IPS-18a (cell line): ENCODE results near the gene HJURP.

Experiments used
- H3K27ac ChIP-seq: one replicate; pipeline ENCODE4 v1.5.1; 2013; ENCODE audit warnings: low read length
- H3K27me3 ChIP-seq: one replicate; pipeline ENCODE4 v1.6.1; 2013; ENCODE audit warnings: mild to moderate bottlenecking, low read length; ENCODE audit not compliant: control insufficient read depth, insufficient read depth
- H3K36me3 ChIP-seq: one replicate; pipeline ENCODE4 v1.6.1; 2013; ENCODE audit warnings: low read depth, low read length; ENCODE audit not compliant: control insufficient read depth
- H3K4me1 ChIP-seq: one replicate; pipeline ENCODE4 v1.6.1; 2013; ENCODE audit warnings: low read depth, low read length; ENCODE audit not compliant: control insufficient read depth
- H3K4me3 ChIP-seq: one replicate; pipeline ENCODE4 v1.5.1; 2013; ENCODE audit warnings: low read length
- H3K9ac ChIP-seq: one replicate; pipeline ENCODE4 v1.6.1; 2013; ENCODE audit warnings: mild to moderate bottlenecking, low read length, moderate library complexity
- H3K9me3 ChIP-seq: one replicate; pipeline ENCODE4 v1.6.1; 2013; ENCODE audit warnings: low read depth, low read length; ENCODE audit not compliant: control insufficient read depth

HJURP gene

DNA sequence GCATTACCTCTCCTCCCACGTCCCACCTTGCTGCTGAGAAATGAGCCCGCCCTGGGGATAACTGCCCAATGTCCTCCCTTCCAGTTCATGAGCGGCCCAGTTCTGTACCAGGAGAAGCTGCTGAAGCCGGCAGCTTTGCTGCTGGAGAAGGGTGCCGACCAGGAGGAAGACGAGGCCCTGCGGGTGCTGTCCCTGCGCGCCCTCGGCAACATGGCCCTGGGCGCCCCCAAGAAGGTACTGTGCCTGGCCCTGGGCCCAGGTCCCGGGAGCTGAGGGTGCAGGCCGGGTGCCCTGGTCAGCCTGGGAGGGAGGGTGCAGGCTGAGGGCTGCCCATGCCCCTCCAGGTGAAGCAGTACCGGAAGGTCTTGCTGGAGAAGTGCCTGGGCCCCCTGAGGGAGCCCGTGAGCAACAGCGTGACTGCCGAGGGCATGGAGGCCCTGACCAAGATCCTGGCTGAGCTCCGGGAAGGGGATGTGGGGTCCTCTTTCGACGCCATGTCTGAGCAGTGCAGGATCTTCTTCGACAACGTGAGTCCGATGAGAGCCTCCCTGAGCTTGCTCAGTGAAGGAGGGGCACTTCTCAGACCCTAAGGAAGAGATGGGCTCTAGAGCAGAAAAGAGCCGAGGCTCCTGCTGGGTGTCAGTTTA lies 25.7 kb downstream of the HJURP start:
- H3K27me3 ChIP-seq: no peaks in the 10 kb centered on the region
- no peak overlapping the region for H3K9ac ChIP-seq
- no peaks in the 10 kb centered on the region for H3K4me1 ChIP-seq
- H3K4me3 ChIP-seq: no peak overlapping the region
- no peak overlapping the region for H3K27ac ChIP-seq
- H3K9me3 ChIP-seq: no peaks in the 10 kb centered on the region
- H3K36me3 ChIP-seq: no peaks in the 10 kb centered on the region

DNA sequence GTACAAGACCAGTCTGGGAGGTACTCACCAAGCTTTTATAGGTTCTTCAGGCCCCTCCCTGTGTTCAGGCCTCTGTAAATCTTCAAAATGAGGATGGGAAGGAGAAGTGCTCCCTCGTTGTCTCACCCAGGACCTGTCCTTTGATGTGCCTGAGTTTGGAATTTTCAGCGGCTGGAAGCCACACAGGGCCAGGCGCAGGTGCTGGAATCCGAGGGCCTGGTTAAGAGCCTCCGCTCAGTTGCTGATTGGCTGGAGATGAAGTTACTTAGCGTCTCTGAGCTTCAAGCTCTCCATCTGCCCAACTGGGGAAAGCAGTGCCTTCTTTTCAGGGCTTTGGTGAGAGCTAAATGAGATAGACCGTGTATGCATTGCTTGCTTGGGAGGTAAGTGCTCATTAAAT lies 30.0 kb downstream of the HJURP start:
- Histone ChIP-seq H3K4me1 (no peaks in the 10 kb centered on the region), H3K9me3 (no peaks in the 10 kb centered on the region), H3K27ac (no peak overlapping the region), H3K27me3 (no peaks in the 10 kb centered on the region), H3K36me3 (no peaks in the 10 kb centered on the region), H3K9ac (no peak overlapping the region), H3K4me3 (no peak overlapping the region)

DNA sequence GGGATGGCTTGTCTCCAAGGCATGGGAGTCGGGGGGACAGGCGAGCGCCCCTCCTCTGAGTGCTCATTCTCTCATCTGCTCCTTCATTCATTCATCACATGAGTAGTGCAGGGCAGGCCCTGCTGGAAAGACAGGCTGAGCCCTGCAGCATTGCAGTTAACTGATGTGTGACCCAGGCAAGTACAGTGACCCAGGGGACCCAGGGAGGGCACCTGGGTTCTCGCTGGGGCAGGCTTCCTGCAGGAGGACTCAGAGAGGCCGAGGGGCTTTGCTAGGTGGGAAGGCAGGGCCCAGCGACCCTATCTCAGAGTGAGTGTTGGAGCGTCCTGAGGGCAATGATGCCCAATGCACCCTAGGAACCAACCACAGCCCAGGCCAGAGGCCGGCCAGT lies 30.6 kb downstream of the HJURP start:
- Histone ChIP-seq H3K27me3 (no peaks in the 10 kb centered on the region), H3K9ac (no peak overlapping the region), H3K36me3 (no peaks in the 10 kb centered on the region), H3K9me3 (no peaks in the 10 kb centered on the region), H3K4me3 (no peak overlapping the region), H3K27ac (no peak overlapping the region), H3K4me1 (no peaks in the 10 kb centered on the region)

DNA sequence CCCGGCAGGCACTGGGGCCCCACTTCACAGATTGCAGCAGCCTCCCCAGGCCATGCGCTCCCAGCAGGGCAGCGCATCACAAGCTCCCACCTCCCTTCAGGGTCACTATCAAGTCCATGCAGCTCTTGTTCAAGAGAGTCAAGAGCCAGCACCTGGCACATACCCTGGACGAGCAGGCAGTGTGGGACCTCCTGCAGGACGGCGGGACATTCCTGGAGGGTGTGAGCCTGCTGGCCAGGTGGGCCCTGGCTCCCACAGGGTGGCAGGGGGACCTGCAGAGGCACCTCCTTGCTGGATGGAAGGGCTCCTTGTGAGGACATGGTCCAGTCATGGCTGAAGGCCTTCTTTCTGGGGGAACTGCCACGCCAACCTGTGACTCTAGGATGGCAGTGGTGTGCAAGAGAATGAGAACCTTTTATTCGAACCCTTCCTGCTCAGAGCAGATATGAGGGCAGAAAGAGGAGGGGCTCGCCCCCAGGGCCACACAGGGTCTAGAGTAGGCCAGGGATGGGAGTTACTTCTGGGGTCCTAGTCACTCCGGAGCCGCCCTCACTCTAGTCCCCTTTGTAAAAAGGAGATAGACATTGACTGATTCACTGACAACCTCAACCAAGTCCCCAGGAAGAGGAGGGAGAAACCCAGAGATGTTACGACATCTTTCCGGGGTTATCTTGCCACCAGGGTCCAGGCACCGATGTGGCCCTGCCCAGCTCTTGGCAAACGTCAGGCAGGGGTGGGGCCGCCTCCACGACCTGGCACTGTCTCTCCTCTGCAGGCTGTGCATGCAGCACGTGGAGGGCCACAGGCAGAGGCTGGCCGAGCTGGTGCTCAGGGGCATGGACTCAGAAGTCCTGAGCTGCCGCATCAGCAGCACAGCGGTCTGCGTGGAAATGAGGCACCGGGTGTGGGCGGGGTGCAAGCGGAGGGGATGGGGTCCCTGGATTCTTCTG lies 31.3 kb downstream of the HJURP start:
- H3K4me3 ChIP-seq: no peak overlapping the region
- H3K9ac ChIP-seq: no peak overlapping the region
- no peaks in the 10 kb centered on the region for H3K36me3 ChIP-seq
- no peaks in the 10 kb centered on the region for H3K9me3 ChIP-seq
- H3K27me3 ChIP-seq: no peaks in the 10 kb centered on the region
- no peak overlapping the region for H3K27ac ChIP-seq
- no peaks in the 10 kb centered on the region for H3K4me1 ChIP-seq

DNA sequence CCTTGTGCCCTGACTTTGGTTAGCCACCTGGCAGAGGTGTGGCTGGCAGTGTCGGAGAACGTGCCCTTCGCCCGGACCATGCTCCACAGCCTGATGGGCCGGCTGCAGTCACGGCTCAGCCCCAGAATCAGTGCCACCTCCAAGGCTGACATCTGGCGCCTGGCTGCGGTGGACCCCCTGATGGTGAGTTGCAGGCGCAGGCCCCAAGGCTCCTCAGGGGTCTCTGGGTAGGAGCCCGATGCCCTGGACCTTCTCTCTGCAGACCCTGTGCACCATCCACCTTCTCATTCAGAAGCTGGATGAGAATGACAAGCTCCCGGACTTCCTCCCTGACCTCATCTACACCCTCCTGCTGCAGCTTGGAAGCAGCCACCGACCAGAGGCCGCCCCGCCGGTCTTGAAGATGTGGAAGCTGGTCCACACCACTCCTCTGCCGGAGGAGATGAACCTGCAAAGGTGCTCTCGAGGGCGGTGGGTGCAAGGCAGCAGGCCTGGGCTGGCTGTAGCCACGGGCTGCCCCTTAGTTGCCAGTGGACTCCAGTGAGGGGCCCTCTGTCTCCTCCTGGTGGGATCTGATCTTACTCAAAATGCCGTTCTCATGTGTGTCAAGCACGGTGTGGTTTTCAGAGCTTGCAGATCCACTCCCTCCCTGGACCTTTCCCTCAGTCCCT lies 32.1 kb downstream of the HJURP start:
- H3K4me3 ChIP-seq: no peak overlapping the region
- no peak overlapping the region for H3K27ac ChIP-seq
- no peaks in the 10 kb centered on the region for H3K36me3 ChIP-seq
- no peaks in the 10 kb centered on the region for H3K4me1 ChIP-seq
- H3K9me3 ChIP-seq: no peaks in the 10 kb centered on the region
- no peaks in the 10 kb centered on the region for H3K27me3 ChIP-seq
- no peak overlapping the region for H3K9ac ChIP-seq

DNA sequence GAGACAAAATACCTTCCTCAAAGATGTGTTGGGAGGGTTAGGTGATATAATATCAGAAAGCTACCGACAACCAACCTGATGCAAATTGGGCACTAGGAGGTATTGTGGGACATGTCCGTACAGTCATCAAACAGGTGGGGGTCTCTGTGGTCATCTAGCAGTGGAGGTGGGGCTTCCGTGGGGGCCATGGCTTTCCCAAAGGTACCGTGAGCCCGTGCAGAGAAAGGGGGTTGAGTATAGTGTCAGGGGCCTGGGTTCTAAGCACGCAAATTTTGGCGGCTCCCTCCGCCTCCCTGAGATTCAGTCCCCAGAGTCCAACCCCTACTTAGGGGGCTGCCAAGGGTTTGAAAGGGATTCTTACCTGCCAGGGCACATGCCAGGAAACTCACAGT lies 32.6 kb downstream of the HJURP start:
- H3K4me1 ChIP-seq: no peaks in the 10 kb centered on the region
- no peaks in the 10 kb centered on the region for H3K9me3 ChIP-seq
- no peak overlapping the region for H3K27ac ChIP-seq
- no peaks in the 10 kb centered on the region for H3K27me3 ChIP-seq
- H3K36me3 ChIP-seq: no peaks in the 10 kb centered on the region
- no peak overlapping the region for H3K4me3 ChIP-seq
- no peak overlapping the region for H3K9ac ChIP-seq

DNA sequence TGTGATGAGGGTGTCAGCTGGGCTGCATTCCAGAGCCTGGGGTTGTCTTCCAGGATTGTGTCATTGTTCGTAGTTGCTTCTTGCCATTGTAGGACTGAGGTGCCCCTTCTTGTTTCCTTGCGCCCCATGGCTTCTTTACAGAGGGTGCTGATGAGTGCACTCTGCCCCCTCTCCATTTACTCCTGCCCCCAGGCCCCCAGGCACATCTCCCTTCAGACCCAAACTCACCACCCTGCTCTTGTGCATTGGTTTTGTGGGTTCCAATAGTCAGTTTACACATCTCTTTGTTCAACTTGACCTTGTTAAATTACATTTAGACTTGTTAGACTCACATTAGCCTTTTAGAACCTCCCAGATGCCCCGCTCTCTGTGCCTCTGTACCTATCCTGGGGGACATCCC lies 33.1 kb downstream of the HJURP start:
- Histone ChIP-seq H3K9me3 (no peaks in the 10 kb centered on the region), H3K4me1 (no peaks in the 10 kb centered on the region), H3K27ac (no peak overlapping the region), H3K9ac (no peak overlapping the region), H3K27me3 (no peaks in the 10 kb centered on the region), H3K36me3 (no peaks in the 10 kb centered on the region), H3K4me3 (no peak overlapping the region)

DNA sequence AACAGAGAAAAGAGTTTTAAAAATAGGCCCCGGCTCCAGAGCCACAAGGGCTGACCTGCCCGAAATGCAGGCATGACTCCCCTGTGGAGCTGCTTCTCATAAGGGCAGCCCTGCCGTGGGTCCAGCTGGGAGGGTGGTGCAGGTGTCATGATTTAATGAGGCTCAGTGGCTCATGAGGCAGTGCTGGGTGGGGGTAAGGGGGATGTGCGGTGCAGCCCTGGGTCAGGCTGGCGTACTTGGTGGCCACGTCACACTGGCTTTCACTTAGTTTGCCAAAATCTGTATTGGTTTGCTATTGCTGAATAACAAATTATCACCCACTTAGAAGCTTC lies 33.6 kb downstream of the HJURP start:
- no peaks in the 10 kb centered on the region for H3K27me3 ChIP-seq
- no peak overlapping the region for H3K4me3 ChIP-seq
- no peaks in the 10 kb centered on the region for H3K4me1 ChIP-seq
- H3K27ac ChIP-seq: no peak overlapping the region
- H3K9me3 ChIP-seq: no peaks in the 10 kb centered on the region
- no peak overlapping the region for H3K9ac ChIP-seq
- no peaks in the 10 kb centered on the region for H3K36me3 ChIP-seq

DNA sequence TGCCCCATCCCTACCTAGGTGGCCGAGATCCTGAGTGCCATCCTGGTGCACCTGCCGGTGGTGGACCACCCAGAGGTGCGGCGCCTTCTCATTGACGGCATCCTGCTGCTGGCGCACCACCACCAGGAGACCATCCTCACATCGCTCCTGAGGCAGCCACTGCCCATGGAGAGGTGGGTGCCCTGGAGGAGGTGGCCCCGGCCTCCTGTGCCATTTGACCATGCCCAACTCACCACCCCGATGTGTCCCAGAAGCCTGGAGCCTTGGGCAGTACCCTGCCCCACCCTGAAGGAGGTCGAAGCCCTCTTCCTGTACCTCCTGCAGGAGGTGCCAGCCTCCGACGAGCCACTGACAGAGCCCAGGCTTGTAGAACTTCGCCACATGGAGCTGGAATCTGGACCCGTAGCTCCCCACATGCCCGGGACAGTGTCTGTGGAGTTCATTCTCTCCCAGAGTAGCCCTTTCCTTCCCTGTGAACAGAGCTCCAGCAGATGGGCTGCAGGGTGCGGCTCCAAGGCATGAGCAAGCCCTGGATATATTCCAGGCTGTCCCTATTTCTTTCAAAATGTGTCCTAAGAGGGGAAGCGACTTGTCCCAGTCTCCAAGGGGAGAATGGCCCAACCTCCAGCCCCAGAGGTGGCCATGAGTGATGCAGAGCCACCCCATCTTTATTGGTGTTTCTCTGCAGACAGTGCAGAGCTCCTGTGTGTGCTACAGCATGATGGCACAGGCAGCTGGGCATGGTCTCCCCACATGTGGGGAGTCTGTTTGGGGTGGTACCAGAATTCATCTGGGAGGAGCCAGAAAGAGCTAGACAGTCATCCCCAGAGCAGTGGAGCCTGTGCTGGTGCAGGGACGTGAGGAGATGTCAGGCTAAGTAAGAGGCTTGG lies 34.2 kb downstream of the HJURP start:
- Histone ChIP-seq H3K36me3 (no peaks in the 10 kb centered on the region), H3K27me3 (no peaks in the 10 kb centered on the region)

DNA sequence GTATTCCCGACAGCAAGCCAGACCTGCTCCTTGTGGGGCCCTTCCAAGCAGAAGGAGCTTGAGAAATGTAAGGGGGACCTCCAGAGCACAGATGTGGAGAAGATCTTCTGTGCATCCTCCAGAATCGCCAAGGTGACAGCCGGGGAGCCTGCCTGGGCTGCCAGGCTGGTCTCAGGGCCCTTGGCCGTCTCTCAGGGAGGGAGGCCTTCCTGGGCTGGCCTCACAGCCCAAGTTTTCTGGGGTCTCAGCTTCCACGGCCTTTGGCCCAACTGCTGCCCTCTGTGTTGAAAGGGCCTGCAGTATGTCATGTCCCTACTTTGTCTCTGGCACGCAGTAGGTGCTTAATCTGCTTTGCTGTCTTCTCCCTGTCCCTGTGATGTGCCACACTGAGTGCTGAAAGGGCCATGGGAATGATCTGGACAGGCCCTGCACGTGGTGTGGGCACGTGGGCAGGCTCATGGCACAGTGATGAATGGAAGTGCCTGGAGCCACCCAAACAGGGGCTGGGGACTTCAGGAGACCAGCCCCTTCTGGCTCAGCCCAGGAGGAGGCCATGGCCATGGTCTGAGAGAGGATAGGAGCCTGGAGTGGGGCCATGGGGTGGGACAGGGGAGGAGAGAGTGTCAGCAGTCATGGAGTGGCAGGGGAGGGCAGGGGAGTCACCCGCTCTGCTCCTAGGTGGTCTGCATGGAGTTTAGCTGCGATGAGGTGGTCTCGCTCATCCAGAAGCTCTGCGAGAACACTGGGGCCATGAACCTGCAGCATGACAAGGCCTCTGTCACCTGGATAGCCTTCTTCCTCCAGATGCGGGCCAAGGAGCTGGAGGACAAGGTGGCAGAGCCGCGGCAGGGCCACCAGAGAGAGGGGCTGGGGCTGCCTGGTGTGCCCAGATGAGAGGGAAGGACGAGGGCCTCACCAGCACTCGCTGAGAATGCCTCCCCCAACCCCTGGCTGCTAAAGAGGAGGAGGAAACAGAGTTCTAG lies 35.4 kb downstream of the HJURP start:
- H3K9ac ChIP-seq: no peak overlapping the region
- H3K4me1 ChIP-seq: no peaks in the 10 kb centered on the region
- no peaks in the 10 kb centered on the region for H3K9me3 ChIP-seq
- H3K27ac ChIP-seq: no peak overlapping the region
- no peaks in the 10 kb centered on the region for H3K36me3 ChIP-seq
- no peak overlapping the region for H3K4me3 ChIP-seq
- H3K27me3 ChIP-seq: no peaks in the 10 kb centered on the region

More for the DNA sequence above, 34.2 kb downstream of the HJURP start:
- H3K27ac ChIP-seq: no peak overlapping the region
- H3K4me3 ChIP-seq: no peak overlapping the region
- H3K9me3 ChIP-seq: no peaks in the 10 kb centered on the region
- no peaks in the 10 kb centered on the region for H3K4me1 ChIP-seq
- H3K9ac ChIP-seq: no peak overlapping the region
